Measurements from ENCODE around the gene ODAD3.

DNA sequence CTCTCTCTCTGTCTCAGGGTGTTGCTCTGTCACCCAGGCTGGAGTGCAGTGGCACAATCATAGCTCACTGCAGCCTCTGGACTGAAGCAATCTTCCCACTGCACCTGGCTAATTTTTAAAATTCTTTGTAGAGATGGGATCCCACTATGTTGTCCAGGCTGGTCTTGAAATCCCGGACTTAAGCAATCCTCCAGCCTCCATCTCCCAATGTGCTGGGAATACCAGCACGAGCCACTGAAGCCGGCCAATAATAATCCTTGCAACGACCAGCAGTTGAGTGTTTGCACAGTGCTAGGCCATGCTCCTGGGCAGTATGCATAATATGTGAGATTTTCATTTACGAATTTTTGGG is 50.2 kb downstream of the ODAD3 start:
- TF ChIP-seq, protein P1, sequence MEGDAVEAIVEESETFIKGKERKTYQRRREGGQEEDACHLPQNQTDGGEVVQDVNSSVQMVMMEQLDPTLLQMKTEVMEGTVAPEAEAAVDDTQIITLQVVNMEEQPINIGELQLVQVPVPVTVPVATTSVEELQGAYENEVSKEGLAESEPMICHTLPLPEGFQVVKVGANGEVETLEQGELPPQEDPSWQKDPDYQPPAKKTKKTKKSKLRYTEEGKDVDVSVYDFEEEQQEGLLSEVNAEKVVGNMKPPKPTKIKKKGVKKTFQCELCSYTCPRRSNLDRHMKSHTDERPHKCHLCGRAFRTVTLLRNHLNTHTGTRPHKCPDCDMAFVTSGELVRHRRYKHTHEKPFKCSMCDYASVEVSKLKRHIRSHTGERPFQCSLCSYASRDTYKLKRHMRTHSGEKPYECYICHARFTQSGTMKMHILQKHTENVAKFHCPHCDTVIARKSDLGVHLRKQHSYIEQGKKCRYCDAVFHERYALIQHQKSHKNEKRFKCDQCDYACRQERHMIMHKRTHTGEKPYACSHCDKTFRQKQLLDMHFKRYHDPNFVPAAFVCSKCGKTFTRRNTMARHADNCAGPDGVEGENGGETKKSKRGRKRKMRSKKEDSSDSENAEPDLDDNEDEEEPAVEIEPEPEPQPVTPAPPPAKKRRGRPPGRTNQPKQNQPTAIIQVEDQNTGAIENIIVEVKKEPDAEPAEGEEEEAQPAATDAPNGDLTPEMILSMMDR (IDR thresholded peaks at IDR 0.05 in 2 of 3, conservative IDR thresholded peaks at IDR 0.05 in 1 of 3; ENCODE audit: borderline replicate concordance in 1 of 3, insufficient read depth in 1 of 3, low read depth in 2 of 3, low read length in 2 of 3), result no peak
- TF ChIP-seq SIN3A (IDR thresholded peaks at IDR 0.05; ENCODE audit: low read depth) (no peak), POLR2AphosphoS5 (IDR thresholded peaks at IDR 0.05; ENCODE audit: low read depth, low read length) (no peak), JUND (IDR thresholded peaks at IDR 0.05) (no peak), EZH2 (IDR thresholded peaks at IDR 0.05) (no peak), SRF (IDR thresholded peaks at IDR 0.05; ENCODE audit: low read depth) (no peak), CBX3 (IDR thresholded peaks at IDR 0.05; ENCODE audit: low read depth) (no peak), RAD21 (IDR thresholded peaks at IDR 0.05; ENCODE audit: low read depth) (no peak), ZNF274 (IDR thresholded peaks at IDR 0.05; ENCODE audit: low read depth, low read length) (no peak), CEBPB (IDR thresholded peaks at IDR 0.05; ENCODE audit: low read depth) (no peak), EZH2phosphoT487 (IDR thresholded peaks at IDR 0.05; ENCODE audit: borderline replicate concordance) (no peak), POLR2A (IDR thresholded peaks at IDR 0.05; ENCODE audit: borderline replicate concordance, extremely low read depth, insufficient read depth, insufficient read length) (no peak)
- TF ChIP-seq, protein P2, sequence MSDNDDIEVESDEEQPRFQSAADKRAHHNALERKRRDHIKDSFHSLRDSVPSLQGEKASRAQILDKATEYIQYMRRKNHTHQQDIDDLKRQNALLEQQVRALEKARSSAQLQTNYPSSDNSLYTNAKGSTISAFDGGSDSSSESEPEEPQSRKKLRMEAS (IDR thresholded peaks at IDR 0.05), result no peak
- TF ChIP-seq, protein P3, sequence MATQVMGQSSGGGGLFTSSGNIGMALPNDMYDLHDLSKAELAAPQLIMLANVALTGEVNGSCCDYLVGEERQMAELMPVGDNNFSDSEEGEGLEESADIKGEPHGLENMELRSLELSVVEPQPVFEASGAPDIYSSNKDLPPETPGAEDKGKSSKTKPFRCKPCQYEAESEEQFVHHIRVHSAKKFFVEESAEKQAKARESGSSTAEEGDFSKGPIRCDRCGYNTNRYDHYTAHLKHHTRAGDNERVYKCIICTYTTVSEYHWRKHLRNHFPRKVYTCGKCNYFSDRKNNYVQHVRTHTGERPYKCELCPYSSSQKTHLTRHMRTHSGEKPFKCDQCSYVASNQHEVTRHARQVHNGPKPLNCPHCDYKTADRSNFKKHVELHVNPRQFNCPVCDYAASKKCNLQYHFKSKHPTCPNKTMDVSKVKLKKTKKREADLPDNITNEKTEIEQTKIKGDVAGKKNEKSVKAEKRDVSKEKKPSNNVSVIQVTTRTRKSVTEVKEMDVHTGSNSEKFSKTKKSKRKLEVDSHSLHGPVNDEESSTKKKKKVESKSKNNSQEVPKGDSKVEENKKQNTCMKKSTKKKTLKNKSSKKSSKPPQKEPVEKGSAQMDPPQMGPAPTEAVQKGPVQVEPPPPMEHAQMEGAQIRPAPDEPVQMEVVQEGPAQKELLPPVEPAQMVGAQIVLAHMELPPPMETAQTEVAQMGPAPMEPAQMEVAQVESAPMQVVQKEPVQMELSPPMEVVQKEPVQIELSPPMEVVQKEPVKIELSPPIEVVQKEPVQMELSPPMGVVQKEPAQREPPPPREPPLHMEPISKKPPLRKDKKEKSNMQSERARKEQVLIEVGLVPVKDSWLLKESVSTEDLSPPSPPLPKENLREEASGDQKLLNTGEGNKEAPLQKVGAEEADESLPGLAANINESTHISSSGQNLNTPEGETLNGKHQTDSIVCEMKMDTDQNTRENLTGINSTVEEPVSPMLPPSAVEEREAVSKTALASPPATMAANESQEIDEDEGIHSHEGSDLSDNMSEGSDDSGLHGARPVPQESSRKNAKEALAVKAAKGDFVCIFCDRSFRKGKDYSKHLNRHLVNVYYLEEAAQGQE (IDR thresholded peaks at IDR 0.05; ENCODE audit: low read depth), result no peak
